Activated T-cell treated with anti-CD3 and anti-CD28 coated beads for 1 hour (primary cell): ENCODE results near the gene PTGER4.
"Not testable (repeated sequence)": the region's sequence is repeated elsewhere in the genome, so short reads cannot be mapped to it uniquely, and the experiment has no call there.

Experiments
- DNase-seq: peaks from one replicate; pipeline ENCODE4 v3.0.0-alpha.2; 2020; ENCODE audit warnings: low read depth

The PTGER4 gene

GRCh38 chr5:40679913-40680681 is at the start of gene PTGER4:
Gene PTGER4, plus strand, starts transcription at chr5:40679915. Its CDS starts 1,079 bp downstream, at chr5:40680994.
- DNase-seq: no peak

- no peak for DNase-seq
Observed at GRCh38 chr5:40630126-40630525, 49.6 kb upstream of the PTGER4 start.

GRCh38 chr5:40631236-40631635 is 48.5 kb upstream of the PTGER4 start:
- DNase-seq: no peak

GRCh38 chr5:40634154-40634553 is 45.6 kb upstream of the PTGER4 start:
- no peak for DNase-seq

GRCh38 chr5:40634593-40634992 is 45.1 kb upstream of the PTGER4 start:
- DNase-seq: no peak

- DNase-seq: not testable (repeated sequence)
Observed at GRCh38 chr5:40639531-40639930, 40.2 kb upstream of the PTGER4 start.

- DNase-seq: no peak
Observed at GRCh38 chr5:40646266-40646665, 33.4 kb upstream of the PTGER4 start.

- DNase-seq: no peak
Observed at GRCh38 chr5:40648150-40648549, 31.6 kb upstream of the PTGER4 start.

GRCh38 chr5:40649463-40650030 is 30.2 kb upstream of the PTGER4 start:
- no peak for DNase-seq

- no peak for DNase-seq
Observed at GRCh38 chr5:40651201-40651600, 28.5 kb upstream of the PTGER4 start.

- DNase-seq: no peak
Observed at GRCh38 chr5:40652441-40653220, 27.1 kb upstream of the PTGER4 start.

GRCh38 chr5:40653221-40654022 is 26.3 kb upstream of the PTGER4 start:
- no peak for DNase-seq

GRCh38 chr5:40654377-40654991 is 25.2 kb upstream of the PTGER4 start:
- DNase-seq: no peak

- DNase-seq: no peak
Observed at GRCh38 chr5:40655138-40655537, 24.6 kb upstream of the PTGER4 start.

GRCh38 chr5:40656091-40656490 is 23.6 kb upstream of the PTGER4 start:
- DNase-seq: not testable (repeated sequence)

- no peak for DNase-seq
Observed at GRCh38 chr5:40656766-40657165, 22.9 kb upstream of the PTGER4 start.

- no peak for DNase-seq
Observed at GRCh38 chr5:40660751-40661150, 19.0 kb upstream of the PTGER4 start.

- no peak for DNase-seq
Observed at GRCh38 chr5:40665635-40666298, 13.9 kb upstream of the PTGER4 start.

- DNase-seq: no peak
Observed at GRCh38 chr5:40666657-40667056, 13.1 kb upstream of the PTGER4 start.

- DNase-seq: no peak
Observed at GRCh38 chr5:40667161-40667663, 12.5 kb upstream of the PTGER4 start.
